ENCODE measurements around the gene DMBT1.

DNA sequence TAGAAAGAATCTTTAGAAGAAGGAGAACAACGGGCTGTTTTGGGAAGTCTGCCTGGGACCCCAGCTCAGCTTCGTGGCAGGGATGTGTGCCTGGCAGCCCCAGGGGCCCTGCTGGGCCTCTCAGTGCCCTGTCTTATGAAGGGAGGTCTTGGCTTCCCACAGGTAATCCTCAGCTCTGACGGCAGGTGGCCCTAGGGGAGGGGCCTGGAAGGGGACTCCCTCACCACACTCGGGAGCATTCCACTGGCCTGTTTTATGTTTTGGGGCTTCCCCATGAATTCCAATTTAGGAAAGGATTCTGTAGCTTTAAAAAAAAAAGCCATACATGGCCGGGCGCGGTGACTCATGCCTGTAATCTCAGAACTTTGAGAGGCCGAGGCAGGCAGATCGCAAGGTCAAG is 3.0 kb upstream of the DMBT1 start:
- TF ChIP-seq, protein P1, sequence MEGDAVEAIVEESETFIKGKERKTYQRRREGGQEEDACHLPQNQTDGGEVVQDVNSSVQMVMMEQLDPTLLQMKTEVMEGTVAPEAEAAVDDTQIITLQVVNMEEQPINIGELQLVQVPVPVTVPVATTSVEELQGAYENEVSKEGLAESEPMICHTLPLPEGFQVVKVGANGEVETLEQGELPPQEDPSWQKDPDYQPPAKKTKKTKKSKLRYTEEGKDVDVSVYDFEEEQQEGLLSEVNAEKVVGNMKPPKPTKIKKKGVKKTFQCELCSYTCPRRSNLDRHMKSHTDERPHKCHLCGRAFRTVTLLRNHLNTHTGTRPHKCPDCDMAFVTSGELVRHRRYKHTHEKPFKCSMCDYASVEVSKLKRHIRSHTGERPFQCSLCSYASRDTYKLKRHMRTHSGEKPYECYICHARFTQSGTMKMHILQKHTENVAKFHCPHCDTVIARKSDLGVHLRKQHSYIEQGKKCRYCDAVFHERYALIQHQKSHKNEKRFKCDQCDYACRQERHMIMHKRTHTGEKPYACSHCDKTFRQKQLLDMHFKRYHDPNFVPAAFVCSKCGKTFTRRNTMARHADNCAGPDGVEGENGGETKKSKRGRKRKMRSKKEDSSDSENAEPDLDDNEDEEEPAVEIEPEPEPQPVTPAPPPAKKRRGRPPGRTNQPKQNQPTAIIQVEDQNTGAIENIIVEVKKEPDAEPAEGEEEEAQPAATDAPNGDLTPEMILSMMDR (IDR thresholded peaks at IDR 0.05; ENCODE audit: borderline replicate concordance, extremely low read depth, low read length, poor library complexity, severe bottlenecking), result no peak
- no peak for TF ChIP-seq EZH2 (IDR thresholded peaks at IDR 0.05; ENCODE audit: borderline replicate concordance, low read depth, low read length, severe bottlenecking)

Data from DND-41 (cell line).